ENCODE measurements around the gene ARIH1. TPM values are rescaled to one million over a fixed set of nuclear protein-coding genes. Genes with fewer than 3 reads are reported as not detected.
"Not testable (repeated sequence)": the region's sequence is repeated elsewhere in the genome, so short reads cannot be mapped to it uniquely, and the experiment has no call there.

Gene ARIH1
- total and polyA plus RNA-seq, 2 donors (not counting 1 experiment from before 2014, with no cell fraction given) = 27.9 to 62.3 TPM

DNA sequence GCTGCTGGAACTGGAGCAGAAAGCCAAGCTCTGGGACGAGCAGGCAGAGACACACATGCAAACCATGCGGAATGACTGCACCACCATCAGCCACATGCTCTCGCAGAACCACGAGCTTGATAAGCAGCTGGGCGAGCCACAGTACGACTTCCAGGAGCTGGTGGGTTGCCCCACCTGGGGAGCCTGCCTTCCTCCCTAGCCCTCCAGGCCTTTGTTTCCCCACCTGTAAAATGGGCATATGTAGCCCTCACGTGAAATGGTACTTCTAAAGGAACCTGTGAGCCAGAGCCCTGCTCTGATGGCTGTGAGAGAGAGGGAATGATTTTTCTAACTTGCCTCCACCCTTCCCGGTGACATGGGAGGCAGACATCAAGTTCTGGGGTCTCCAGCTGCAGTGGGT is 135.7 kb downstream of the ARIH1 start:
- Histone ChIP-seq H3K9ac (ENCODE audit: insufficient read depth, low read length) (no peak overlapping the region), H3K79me2 (ENCODE audit: control insufficient read depth, insufficient read depth, low read length) (no peaks in the 10 kb centered on the region), H4K20me1 (ENCODE audit: control insufficient read depth, extremely low read depth, insufficient read depth, low read length) (no peaks in the 10 kb centered on the region), H3K27me3 (ENCODE audit: control insufficient read depth, insufficient read depth, low read length) (no peaks in the 10 kb centered on the region), H3K4me2 (ENCODE audit: extremely low read depth, insufficient read depth, low read length) (no peak overlapping the region), H3K4me3 (replicated peaks in 1 of 4; ENCODE audit: control extremely low read depth in 1 of 4, insufficient read depth in 1 of 4, low read depth in 3 of 4, low read length in 4 of 4) (no peak overlapping the region), H3K36me3 (ENCODE audit: control insufficient read depth, insufficient read depth, low read length) (no peaks in the 10 kb centered on the region), H3K4me1 (ENCODE audit: control insufficient read depth, extremely low read depth, insufficient read depth, low read length) (no peaks in the 10 kb centered on the region), H3K9me3 (ENCODE audit: control insufficient read depth, insufficient read depth, low read depth, low read length) (no peaks in the 10 kb centered on the region), H2AFZ (ENCODE audit: low read length) (no peak overlapping the region), H3K27ac (ENCODE audit: insufficient read depth, low read length) (no peak overlapping the region)
- TF ChIP-seq EZH2 (IDR thresholded peaks at IDR 0.05; ENCODE audit: low read length, missing control alignments) = no peak
- TF ChIP-seq, protein P1, sequence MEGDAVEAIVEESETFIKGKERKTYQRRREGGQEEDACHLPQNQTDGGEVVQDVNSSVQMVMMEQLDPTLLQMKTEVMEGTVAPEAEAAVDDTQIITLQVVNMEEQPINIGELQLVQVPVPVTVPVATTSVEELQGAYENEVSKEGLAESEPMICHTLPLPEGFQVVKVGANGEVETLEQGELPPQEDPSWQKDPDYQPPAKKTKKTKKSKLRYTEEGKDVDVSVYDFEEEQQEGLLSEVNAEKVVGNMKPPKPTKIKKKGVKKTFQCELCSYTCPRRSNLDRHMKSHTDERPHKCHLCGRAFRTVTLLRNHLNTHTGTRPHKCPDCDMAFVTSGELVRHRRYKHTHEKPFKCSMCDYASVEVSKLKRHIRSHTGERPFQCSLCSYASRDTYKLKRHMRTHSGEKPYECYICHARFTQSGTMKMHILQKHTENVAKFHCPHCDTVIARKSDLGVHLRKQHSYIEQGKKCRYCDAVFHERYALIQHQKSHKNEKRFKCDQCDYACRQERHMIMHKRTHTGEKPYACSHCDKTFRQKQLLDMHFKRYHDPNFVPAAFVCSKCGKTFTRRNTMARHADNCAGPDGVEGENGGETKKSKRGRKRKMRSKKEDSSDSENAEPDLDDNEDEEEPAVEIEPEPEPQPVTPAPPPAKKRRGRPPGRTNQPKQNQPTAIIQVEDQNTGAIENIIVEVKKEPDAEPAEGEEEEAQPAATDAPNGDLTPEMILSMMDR (conservative IDR thresholded peaks at IDR 0.05 in 1 of 2, IDR thresholded peaks at IDR 0.05 in 1 of 2; ENCODE audit: low read depth in 1 of 2, low read length in 2 of 2) = no peak
- no peak for DNase-seq (ENCODE audit: low read depth in 2 of 2)

DNA sequence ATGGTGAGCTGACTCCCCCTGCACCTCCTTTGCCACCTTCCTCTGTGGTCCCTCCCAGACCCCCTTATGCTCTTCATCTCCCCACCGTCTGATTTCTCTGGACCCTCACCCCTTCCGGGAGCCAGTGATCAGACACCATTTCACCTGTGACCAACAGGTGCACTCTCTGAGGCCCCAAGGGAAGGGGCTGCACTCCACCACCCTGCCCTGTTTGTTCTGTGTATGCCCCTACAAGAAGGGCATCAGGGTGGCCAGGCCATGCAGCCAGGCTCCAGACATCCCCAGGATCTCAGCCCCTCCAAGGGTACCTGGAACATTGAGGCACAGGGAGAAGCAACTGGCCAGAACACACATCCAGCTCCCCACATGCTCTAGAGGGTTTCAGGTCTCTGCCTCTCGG is 138.2 kb downstream of the ARIH1 start:
- not testable (repeated sequence) for H3K27me3 ChIP-seq (ENCODE audit: control insufficient read depth, insufficient read depth, low read length); H3K9ac ChIP-seq (ENCODE audit: insufficient read depth, low read length); H3K9me3 ChIP-seq (ENCODE audit: control insufficient read depth, insufficient read depth, low read depth, low read length); H3K4me2 ChIP-seq (ENCODE audit: extremely low read depth, insufficient read depth, low read length); H4K20me1 ChIP-seq (ENCODE audit: control insufficient read depth, extremely low read depth, insufficient read depth, low read length); H3K4me1 ChIP-seq (ENCODE audit: control insufficient read depth, extremely low read depth, insufficient read depth, low read length); H2AFZ ChIP-seq (ENCODE audit: low read length); H3K79me2 ChIP-seq (ENCODE audit: control insufficient read depth, insufficient read depth, low read length); H3K27ac ChIP-seq (ENCODE audit: insufficient read depth, low read length); H3K36me3 ChIP-seq (ENCODE audit: control insufficient read depth, insufficient read depth, low read length); H3K4me3 ChIP-seq (replicated peaks in 1 of 4; ENCODE audit: control extremely low read depth in 1 of 4, insufficient read depth in 1 of 4, low read depth in 3 of 4, low read length in 4 of 4); DNase-seq (ENCODE audit: low read depth in 2 of 2)

DNA sequence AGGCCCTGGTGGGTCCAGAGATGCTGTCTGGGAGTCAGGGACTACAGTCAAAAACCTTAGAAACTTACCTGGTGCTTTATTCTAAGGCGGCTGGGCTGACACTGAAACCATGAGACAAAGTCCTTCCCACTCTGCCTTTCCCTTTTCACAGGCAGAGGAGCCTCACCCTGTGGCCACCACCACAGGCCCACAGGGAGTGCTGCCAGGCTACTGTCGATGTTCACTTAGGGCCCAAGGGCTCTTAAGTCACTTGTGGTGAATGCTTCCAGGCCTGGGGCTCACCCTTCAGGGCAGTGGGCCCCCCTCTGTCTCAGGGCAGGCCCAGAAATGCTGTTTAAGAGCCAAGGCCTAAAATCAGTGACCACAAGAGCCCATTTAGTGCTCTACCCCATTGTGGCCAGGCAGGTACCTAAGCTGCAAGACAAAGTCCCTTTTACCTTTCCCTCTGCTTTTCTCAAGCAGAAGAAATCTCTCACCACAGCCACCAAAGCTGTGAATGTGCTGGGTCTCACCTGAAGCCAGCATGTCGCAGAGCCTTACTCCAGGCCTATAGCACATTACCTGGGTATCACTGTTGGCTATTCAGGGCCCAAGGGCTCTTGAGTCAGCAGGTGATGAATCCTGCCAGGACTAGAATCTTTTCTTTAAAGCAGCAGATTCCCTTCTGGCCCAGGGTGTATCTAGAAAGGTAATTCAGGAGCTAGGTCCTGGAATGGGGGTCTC is 140.8 kb downstream of the ARIH1 start:
- no peaks in the 10 kb centered on the region for H3K27me3 ChIP-seq (ENCODE audit: control insufficient read depth, insufficient read depth, low read length)
- TF ChIP-seq, protein P1 (conservative IDR thresholded peaks at IDR 0.05 in 1 of 2, IDR thresholded peaks at IDR 0.05 in 1 of 2; ENCODE audit: low read depth in 1 of 2, low read length in 2 of 2) = no peak
- TF ChIP-seq EZH2 (IDR thresholded peaks at IDR 0.05; ENCODE audit: low read length, missing control alignments) = no peak
- no peak overlapping the region for H3K27ac ChIP-seq (ENCODE audit: insufficient read depth, low read length)
- H3K4me1 ChIP-seq (ENCODE audit: control insufficient read depth, extremely low read depth, insufficient read depth, low read length) = no peaks in the 10 kb centered on the region
- H3K4me2 ChIP-seq (ENCODE audit: extremely low read depth, insufficient read depth, low read length) = no peak overlapping the region
- no peak overlapping the region for H3K9ac ChIP-seq (ENCODE audit: insufficient read depth, low read length)
- no peak overlapping the region for H3K4me3 ChIP-seq (replicated peaks in 1 of 4; ENCODE audit: control extremely low read depth in 1 of 4, insufficient read depth in 1 of 4, low read depth in 3 of 4, low read length in 4 of 4)
- no peaks in the 10 kb centered on the region for H3K36me3 ChIP-seq (ENCODE audit: control insufficient read depth, insufficient read depth, low read length)
- H3K9me3 ChIP-seq (ENCODE audit: control insufficient read depth, insufficient read depth, low read depth, low read length) = no peaks in the 10 kb centered on the region
- no peaks in the 10 kb centered on the region for H4K20me1 ChIP-seq (ENCODE audit: control insufficient read depth, extremely low read depth, insufficient read depth, low read length)
- no peaks in the 10 kb centered on the region for H3K79me2 ChIP-seq (ENCODE audit: control insufficient read depth, insufficient read depth, low read length)
- no peak overlapping the region for H2AFZ ChIP-seq (ENCODE audit: low read length)
- DNase-seq (ENCODE audit: low read depth in 2 of 2) = no peak

DNA sequence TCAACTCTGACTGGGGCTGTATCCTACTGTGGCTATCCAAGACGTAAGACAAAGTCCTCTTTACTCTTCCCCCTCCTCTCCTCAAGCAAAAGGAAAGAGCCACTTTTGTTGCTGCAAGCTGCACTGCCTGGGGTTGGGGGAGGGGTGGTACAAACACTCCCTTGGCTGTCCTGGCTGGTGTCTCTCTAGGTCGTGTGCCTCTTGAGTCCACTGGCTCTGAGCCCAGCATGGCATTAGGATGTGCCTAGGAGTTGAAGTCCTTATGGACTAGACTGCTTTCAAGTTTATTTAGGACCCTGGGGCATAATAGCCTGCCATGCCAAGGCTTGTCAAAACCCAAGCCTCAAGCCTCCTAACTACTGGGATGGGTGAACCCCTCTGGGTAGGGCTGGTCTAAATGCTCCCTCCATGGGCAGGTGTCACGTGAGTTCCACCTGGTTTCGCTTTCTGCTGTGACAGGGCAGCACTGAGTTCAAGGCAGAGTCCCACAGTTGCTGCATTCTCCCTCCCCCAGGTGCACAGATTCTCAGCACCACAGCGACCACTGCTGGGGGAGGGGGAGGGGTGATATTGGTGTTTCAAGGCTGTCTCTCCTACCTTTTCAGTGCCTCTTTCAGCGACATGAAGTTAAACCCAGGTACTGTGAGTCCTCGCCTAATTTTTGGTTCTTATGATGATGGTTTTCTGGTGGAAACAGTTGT is 141.6 kb downstream of the ARIH1 start:
- H3K4me1 ChIP-seq (ENCODE audit: control insufficient read depth, extremely low read depth, insufficient read depth, low read length); H3K9me3 ChIP-seq (ENCODE audit: control insufficient read depth, insufficient read depth, low read depth, low read length); H3K4me2 ChIP-seq (ENCODE audit: extremely low read depth, insufficient read depth, low read length); H3K4me3 ChIP-seq (replicated peaks in 1 of 4; ENCODE audit: control extremely low read depth in 1 of 4, insufficient read depth in 1 of 4, low read depth in 3 of 4, low read length in 4 of 4); H3K79me2 ChIP-seq (ENCODE audit: control insufficient read depth, insufficient read depth, low read length); DNase-seq (ENCODE audit: low read depth in 2 of 2); H3K27ac ChIP-seq (ENCODE audit: insufficient read depth, low read length); H3K9ac ChIP-seq (ENCODE audit: insufficient read depth, low read length); H2AFZ ChIP-seq (ENCODE audit: low read length); H3K36me3 ChIP-seq (ENCODE audit: control insufficient read depth, insufficient read depth, low read length); H4K20me1 ChIP-seq (ENCODE audit: control insufficient read depth, extremely low read depth, insufficient read depth, low read length); H3K27me3 ChIP-seq (ENCODE audit: control insufficient read depth, insufficient read depth, low read length): not testable (repeated sequence)
